NCI-H524 treated with DMSO at 0.1 percent for 48 hours (cell line): ENCODE results near the gene AUTS2.
A peak's percentile ranks its signal among the peaks of the same experiment; 100 is the strongest.

ENCODE experiments used
- DNase-seq: peaks from one replicate; lab custom pipeline; 2025; lab: John Stamatoyannopoulos, UW

AUTS2 gene

DNA sequence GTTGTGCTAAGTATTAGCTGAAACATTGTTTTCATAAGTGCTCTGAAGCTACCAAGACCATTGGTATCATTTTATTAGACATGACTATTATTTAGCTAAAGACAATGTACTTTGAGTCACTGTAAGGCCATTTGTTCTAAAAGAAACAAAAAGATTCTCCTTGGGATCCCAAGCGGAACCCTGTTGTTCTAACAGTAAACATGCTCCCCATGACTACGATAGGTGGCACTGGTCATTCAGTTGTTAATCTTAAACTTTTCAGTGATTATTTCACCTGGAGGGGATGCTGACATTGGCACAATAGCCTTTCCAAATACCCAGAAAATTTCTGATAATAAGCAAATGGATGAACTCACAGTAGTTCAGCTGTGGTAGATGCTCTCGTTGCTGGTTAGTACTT is 715.0 kb downstream of the AUTS2 start:
- no peak for DNase-seq

DNA sequence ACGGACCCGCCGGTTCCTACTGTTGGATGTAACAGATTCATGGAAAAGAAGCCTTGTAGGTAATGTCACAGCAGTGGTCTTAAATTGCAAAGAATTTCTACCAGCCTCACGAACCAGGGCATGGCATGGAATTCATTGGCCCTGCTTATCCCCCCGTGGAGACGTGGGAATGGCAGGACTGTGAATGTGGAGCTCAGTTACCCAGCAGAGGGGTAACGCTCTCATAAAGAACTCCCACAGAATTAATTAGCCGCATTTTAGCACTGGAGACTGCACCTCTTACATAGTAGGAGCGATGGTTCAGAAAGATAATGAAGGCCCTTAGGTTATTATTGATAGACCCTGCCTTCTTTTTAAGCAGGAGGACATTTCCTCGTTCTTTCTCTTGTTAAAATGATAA is 715.4 kb downstream of the AUTS2 start:
- no peak for DNase-seq

GRCh38 chr7:70314221-70314620 is 715.9 kb downstream of the AUTS2 start:
- DNase-seq = no peak

DNA sequence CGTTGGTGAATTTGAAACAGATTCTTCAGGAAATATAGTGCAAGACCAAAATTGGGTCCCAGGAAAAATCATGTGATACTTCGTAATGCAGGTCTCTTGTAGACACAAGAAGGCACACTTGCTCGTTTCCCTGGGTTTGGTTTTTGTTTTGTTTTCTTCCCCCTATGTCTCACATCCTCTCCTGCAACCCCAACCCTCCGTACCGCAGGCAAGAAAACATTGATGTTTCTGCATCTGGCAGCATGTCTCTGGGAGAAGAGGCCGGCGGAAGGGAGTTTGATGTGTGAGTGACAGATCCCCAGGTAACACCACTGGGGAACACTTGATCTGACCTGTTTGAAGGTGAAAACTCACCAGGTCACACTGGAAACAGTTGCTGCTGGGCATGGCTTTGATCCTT is 718.5 kb downstream of the AUTS2 start:
- no peak for DNase-seq

- no peak for DNase-seq
Measured at GRCh38 chr7:70317356-70317755, 719.1 kb downstream of the AUTS2 start.

DNA sequence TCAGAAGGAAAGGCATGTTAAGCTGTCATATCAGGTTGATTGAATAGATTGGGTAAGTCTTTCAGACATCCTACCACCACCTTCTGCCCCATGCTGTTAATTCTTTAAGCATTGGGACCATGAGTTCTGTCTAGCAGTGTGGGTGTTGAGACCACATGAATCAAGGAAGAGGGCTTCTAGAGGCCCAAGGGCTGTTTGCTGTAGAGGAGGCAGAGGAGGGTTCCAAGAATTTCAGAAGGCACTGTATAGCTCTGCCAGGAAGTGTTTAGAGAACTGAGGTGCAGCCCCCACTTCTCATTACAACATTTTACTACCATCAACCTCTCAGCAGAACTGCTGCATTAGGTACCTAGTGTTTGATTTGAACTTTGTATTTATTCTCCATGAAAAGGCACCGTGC is 720.2 kb downstream of the AUTS2 start:
- no peak for DNase-seq

- no peak for DNase-seq
Measured at GRCh38 chr7:70319057-70319456, 720.8 kb downstream of the AUTS2 start.

- DNase-seq = no peak
Measured at GRCh38 chr7:70321016-70321590, 722.8 kb downstream of the AUTS2 start.

- peak; percentile 98 for DNase-seq
Measured at GRCh38 chr7:70322856-70323255, 724.6 kb downstream of the AUTS2 start.

GRCh38 chr7:70325509-70326101 is 727.3 kb downstream of the AUTS2 start:
- peak; percentile 40 for DNase-seq

GRCh38 chr7:70334295-70334694 is 736.0 kb downstream of the AUTS2 start:
- DNase-seq = no peak

- DNase-seq = no peak
Measured at GRCh38 chr7:70334871-70335270, 736.6 kb downstream of the AUTS2 start.

DNA sequence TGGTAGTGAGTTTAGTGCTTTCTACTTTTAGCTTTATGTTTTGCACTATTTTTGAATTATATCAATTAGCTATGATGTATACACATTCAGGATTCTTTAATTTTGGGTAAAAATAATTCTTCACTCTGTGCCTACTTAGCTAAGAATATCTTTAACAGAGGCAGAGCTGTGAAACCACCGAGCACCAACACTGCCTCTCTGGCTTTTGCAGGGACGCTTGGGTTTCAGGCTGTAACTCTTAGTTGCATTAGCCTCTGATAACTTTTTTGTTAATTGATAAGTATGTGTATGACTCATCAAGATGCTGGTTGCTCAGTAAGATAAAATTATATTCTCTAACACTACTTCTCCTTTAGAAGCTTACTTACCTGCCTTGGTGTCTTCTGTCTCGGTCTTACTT is 738.3 kb downstream of the AUTS2 start:
- no peak for DNase-seq

DNA sequence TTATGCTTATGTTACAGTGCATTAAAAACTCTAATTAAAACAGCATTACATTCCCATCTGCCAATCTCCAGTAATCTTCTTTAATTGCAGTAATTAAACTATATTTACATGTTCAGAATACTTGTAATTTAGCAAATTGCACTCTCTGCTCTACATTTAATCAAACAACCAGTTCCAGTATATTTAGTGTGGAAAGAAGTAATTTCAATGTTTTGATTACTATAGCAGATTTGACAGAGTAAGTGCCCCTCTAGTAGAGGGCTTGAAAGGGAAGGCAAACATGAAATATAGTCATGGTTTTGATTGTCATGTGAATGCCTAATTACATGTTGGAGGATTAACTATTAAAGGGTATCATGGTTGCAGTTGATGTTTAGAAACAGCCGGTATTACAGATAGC is 739.7 kb downstream of the AUTS2 start:
- DNase-seq = peak; percentile 62

DNA sequence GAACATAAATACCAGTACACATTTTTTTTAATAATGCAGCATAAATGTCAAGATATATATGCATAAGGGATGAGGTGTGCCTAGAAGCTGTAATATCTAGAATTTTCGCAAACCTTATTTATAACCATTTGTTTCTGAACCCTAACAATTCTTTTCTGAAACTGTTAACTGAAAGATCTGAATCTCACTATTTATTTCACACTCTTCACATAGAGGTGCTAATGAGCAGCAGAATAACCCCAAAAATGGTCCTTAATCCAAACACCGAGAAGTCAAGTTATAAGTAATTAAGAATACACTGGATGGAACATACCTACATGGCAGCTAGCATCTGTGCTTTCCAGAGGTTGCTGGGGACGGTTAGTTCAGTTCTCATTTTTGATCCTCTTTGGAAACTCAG is 742.0 kb downstream of the AUTS2 start:
- no peak for DNase-seq

DNA sequence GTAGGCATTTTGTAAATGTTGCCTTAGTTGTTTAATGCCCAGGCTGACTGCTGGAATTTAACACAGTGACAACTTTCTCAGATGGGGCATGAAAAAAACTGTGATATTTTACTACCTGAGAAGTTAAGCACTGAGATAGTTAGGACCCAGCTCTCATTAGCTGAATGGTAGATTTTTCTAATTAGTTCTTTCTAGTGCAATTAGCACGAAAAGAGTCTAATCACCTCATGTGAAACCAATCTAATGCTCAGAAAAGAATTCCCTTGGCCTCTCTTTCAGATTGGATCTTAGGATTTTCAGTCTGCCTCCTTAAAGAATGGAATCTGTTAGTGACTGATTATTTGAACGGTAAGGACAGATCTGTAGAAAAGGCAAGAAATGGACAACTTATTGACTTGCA is 743.2 kb downstream of the AUTS2 start:
- DNase-seq = no peak

GRCh38 chr7:70343519-70343918 is 745.2 kb downstream of the AUTS2 start:
- peak; percentile 37 for DNase-seq

- DNase-seq = peak; percentile 26
Measured at GRCh38 chr7:70344726-70345125, 746.5 kb downstream of the AUTS2 start.

DNA sequence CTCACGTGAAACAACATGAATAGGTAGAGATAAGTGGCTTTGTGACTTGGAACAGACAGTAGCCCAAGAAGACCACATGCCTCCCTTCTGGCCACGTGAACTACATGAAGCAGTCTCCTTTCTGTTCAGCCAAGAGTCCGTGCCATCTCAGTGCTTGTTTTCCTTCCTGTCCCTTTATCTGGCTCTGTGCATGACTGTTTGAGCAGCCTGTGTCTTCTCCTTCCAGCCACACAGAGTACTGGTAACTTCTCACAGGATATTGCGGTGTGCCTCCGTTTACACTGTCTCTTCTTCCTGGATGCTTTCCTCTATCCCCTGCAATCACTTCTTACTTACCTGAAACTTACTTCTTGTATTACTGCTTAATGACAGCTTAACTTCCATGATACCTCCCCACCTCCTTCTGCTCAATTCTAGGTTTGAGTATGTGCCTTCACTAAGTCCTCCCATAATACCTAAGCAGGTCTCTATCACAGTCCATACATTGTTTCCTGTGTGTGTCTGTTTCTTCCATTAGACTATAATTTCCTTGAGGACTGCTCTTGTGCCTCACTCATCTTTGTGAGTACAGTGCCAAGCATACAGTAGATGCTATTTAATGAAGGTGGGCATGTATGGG is 748.7 kb downstream of the AUTS2 start:
- DNase-seq = no peak

DNA sequence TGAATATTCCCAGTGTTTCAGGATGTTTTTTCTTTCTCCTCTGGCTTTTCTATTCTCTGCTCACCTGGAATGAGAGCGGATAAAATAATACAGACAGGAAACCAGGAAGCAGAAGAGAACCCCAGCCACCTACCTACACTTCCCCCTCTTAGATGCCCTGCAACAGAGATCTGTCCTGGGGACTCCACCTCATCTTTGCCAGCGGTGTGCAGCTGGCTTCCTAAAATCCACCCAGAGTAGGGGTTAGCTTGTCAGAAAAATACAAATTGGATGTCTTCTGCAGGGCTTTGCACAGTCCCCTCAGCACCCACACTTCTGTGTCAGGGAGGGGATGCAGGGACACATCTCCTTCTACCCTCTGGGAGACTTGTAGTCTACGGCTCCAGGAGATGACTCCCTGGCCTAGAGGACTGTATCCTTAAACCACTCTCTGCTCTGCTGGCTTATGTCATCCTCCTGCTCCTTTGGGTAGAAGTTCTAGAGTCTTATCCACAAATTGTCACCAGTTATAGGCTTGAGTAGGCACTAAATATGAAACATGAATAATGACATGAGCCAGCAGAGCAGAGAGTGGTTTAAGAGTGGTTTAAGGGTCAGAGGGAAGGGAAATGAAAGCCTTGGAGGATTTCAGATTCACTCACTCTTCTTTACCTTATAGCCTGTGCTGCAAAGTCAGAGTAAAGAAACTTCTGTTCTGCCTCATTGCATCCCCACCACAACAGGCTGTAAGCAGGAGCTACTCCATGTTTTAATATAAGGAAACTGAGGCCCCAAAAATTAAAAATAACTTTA is 749.4 kb downstream of the AUTS2 start:
- DNase-seq = no peak

DNA sequence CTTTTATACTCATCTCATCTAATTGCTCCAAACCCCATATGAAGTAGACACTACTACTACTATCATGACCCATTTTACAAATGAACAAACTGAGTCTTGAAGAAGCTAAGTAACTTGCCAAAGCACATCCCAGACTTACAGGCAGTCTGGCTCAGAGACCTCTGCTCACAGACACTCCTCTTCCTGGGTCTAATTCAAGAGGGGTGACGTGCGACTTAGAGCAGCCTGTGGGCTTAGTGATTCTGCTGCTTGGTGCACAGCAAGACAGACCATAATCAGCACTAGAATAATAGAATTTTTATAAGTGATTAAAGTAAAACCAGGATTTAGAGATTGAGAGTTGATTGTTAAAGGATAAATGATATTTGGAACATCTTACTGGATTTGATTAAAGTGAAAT is 750.8 kb downstream of the AUTS2 start:
- no peak for DNase-seq

DNA sequence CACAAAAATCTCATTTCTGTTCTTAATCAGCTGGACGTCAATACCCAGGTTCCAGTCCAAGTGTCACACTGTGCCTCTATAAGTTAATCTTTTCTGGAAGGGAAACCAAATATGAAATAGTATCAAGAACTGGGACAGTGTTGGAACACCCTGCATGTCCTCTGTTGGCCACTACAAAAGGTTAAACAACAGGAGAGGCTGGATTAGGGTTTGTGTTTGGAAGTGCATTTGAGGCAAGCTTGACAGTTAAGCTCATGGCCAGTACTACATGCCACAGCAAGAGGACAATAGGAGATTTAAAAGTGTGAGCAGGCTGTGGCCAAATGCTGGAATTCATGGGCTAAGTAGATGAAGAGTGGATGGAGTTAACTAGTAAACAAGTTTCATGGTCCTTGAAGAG is 751.5 kb downstream of the AUTS2 start:
- no peak for DNase-seq

- no peak for DNase-seq
Measured at GRCh38 chr7:70352088-70352487, 753.8 kb downstream of the AUTS2 start.
